Activated T-cell treated with anti-CD3 and anti-CD28 coated beads, Interleukin-2, amount 50 U/mL, for 72 hours (primary cell): ENCODE data around the gene CDKN1B. TPM values are rescaled to one million over a fixed set of nuclear protein-coding genes. Genes with fewer than 3 reads are reported as not detected.

Source experiments
- ATAC-seq, 2 donors: fragments of 150-1000 bp; cut with Tn5 transposase; replicated peaks in 1 of 2; 2 replicates each; pipeline ENCODE4 v1.10.0; 2021; ENCODE audit warnings: moderate library complexity in 2 of 2, mild to moderate bottlenecking in 1 of 2
- DNase-seq, 2 donors: peaks; one replicate each; pipeline ENCODE4 v3.0.0; 2021 to 2022; ENCODE audit warnings: mixed read lengths in 1 of 2
- H3K27ac Mint-ChIP-seq: one replicate; pipeline ENCODE4 v1.8.0; 2022; ENCODE audit warnings: mild to moderate bottlenecking, moderate library complexity, mixed read lengths
- H3K27me3 Mint-ChIP-seq: one replicate; pipeline ENCODE4 v1.8.0; 2022; ENCODE audit warnings: low read depth, mixed read lengths
- H3K36me3 Mint-ChIP-seq, 2 donors: one replicate each; pipeline ENCODE4 v1.8.0; 2022; ENCODE audit warnings: mixed read lengths in 2 of 2, mild to moderate bottlenecking in 1 of 2; ENCODE audit not compliant: insufficient read depth in 2 of 2
- H3K4me1 Mint-ChIP-seq: one replicate; pipeline ENCODE4 v1.8.0; 2022; ENCODE audit warnings: low read depth, mixed read lengths
- H3K4me3 Mint-ChIP-seq, 2 donors: one replicate each; pipeline ENCODE4 v1.8.0; 2022; ENCODE audit warnings: mild to moderate bottlenecking in 2 of 2, mixed read lengths in 2 of 2, moderate library complexity in 2 of 2
- H3K9me3 Mint-ChIP-seq, 2 donors: one replicate each; pipeline ENCODE4 v1.8.0; 2022; ENCODE audit warnings: mixed read lengths in 2 of 2
- total RNA-seq, 2 donors: library from RNA; stranded (reverse); gene quantifications; one replicate each; pipeline ENCODE4 v1.2.3, GENCODE V29; 2022

The CDKN1B gene
- total RNA-seq, 2 donors from 2014 or later: 54.2 to 67.2 TPM

GRCh38 chr12:12714276-12715021, 2.7 kb upstream of the CDKN1B start:
- peaks cover 25 to 27% of the 10 kb centered on the region in 2 donors for H3K36me3 Mint-ChIP-seq
- ATAC-seq: peak; percentile 24 to 30
- H3K4me1 Mint-ChIP-seq: peaks cover 47% of the 10 kb centered on the region

DNA sequence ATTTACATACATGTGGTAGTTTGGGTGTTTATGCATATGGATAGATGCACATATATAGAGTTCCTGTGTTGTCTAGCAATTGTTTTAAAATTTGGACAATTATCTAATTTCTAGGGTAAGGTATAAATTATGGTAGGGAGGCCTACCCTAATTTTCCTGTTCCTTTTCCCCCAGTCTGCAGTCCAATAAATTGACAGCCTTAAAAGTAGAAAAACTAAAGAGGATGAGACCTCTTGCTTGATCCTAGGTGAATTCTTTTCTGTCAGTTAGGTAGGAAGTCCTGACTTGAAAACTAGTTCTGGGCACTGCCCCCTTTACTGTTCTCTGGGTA, 2.1 kb upstream of the CDKN1B start:
- ATAC-seq (peak; percentile 12 to 16), DNase-seq (no peak)
- Mint-ChIP-seq H3K4me3 (peak overlapping the region; percentile 95 to 98), H3K4me1 (peaks cover 51% of the 10 kb centered on the region), H3K9me3 (no peaks in the 10 kb centered on the region), H3K27me3 (no peaks in the 10 kb centered on the region), H3K36me3 (peaks cover 28 to 32% of the 10 kb centered on the region in 2 donors), H3K27ac (peak overlapping the region; percentile 93)

More at GRCh38 chr12:12714276-12715021, 2.7 kb upstream of the CDKN1B start:
- Mint-ChIP-seq H3K27me3 (no peaks in the 10 kb centered on the region), H3K27ac (peak overlapping the region; percentile 93), H3K4me3 (peak overlapping the region; percentile 95 to 98), H3K9me3 (no peaks in the 10 kb centered on the region)
- DNase-seq: peak; percentile 55 to 57

DNA sequence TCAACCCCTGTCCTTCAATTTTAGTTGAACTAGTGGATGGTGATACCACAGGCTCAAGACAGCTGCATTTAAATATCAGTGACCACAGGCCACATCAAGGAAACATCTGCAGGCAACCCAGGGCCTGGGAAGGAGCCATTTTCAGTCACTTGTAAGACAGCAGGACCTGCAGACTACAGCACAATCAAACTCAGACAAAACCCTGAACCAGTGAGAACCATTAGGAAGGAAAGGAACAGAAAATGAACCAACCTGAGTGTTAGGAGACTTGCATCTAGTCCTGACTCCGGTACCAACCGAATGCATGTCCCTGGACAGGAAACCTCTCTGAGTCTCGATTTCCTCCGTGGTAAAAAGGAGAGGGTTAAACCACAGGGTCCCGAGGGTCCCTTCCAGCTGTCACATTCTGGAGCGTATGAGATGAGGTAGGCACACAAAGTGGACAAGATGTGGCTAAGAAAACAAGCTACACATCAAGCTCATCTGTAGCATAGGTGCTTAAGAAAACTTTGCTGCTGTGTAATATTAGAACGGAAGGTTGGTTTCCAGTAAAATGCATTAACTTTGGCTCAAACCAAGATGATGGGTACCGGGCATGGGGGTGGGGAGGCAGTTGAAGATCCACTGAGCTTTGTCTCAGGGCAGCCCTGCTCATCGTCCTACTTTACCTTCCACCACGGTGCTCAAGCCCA, 1.6 kb upstream of the CDKN1B start:
- peak; percentile 22 to 25 for ATAC-seq

DNA sequence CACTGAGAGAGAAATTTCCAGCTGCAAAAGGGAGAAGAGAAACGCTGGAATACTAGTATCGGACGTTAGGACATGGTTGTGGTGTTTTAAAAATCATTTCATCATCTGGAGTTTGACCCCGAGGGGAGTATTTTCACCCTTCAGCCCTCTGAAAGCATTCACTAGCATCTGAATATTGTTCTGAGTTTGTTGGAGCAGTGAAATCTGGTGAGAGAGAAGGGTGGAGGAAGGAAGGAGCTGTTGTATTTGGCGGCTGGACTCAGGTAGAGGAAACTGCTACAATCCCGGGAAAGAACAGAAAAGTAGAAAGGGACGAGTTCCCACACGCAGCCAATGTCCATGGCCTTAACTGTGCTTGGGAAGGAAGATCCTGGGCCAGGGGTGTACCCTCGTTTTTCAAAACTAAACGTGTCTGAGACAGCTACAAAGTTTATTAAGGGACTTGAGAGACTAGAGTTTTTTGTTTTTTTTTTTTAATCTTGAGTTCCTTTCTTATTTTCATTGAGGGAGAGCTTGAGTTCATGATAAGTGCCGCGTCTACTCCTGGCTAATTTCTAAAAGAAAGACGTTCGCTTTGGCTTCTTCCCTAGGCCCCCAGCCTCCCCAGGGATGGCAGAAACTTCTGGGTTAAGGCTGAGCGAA, 896 bp upstream of the CDKN1B start:
- ATAC-seq: no peak
- peaks cover 36 to 41% of the 10 kb centered on the region in 2 donors for H3K36me3 Mint-ChIP-seq
- peak overlapping the region; percentile 95 to 98 for H3K4me3 Mint-ChIP-seq
- peaks cover 63% of the 10 kb centered on the region for H3K4me1 Mint-ChIP-seq
- peak overlapping the region; percentile 93 for H3K27ac Mint-ChIP-seq
- H3K9me3 Mint-ChIP-seq: no peaks in the 10 kb centered on the region
- no peaks in the 10 kb centered on the region for H3K27me3 Mint-ChIP-seq
- no peak for DNase-seq

More for the DNA sequence above, 1.6 kb upstream of the CDKN1B start:
- Mint-ChIP-seq H3K36me3 (peaks cover 30 to 36% of the 10 kb centered on the region in 2 donors), H3K4me3 (peak overlapping the region; percentile 95 to 98), H3K27ac (peak overlapping the region; percentile 93), H3K4me1 (peaks cover 56% of the 10 kb centered on the region), H3K9me3 (no peaks in the 10 kb centered on the region), H3K27me3 (no peaks in the 10 kb centered on the region)
- DNase-seq: peak; percentile 70 to 73

- H3K9me3 Mint-ChIP-seq: no peaks in the 10 kb centered on the region
- H3K27ac Mint-ChIP-seq: peak overlapping the region; percentile 99
- H3K4me1 Mint-ChIP-seq: peaks cover 65% of the 10 kb centered on the region
- H3K27me3 Mint-ChIP-seq: no peaks in the 10 kb centered on the region
- ATAC-seq (peak in 1 of 2 donors; percentile 21), DNase-seq (peak in 1 of 2 donors; percentile 43)
- peaks cover 37 to 48% of the 10 kb centered on the region in 2 donors for H3K36me3 Mint-ChIP-seq
- H3K4me3 Mint-ChIP-seq: peak overlapping the region; percentile 98 to 99
Observed at GRCh38 chr12:12717586-12718380, 615 bp downstream of the CDKN1B start.

DNA sequence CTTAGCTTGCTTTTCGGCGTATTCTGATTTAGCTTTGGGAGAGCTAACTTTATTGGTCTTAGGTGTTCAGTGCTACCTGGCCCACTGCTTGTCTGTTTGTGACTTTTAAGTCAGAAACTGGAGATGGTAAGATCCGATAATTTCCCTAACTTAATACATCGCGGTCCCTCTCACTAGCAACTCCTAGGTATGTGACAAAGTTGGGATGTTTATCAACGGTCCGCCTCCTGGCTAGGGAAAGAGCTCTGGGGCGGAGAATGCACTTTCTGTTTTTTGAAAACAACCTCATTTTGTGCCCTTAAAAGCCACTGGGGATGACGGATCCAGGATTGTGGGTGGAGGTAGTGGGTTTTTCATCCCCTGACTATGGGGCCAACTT, 1.2 kb downstream of the CDKN1B start:
- peak in 1 of 2 donors; percentile 24 for DNase-seq
- Mint-ChIP-seq H3K4me1 (peaks cover 59% of the 10 kb centered on the region), H3K27me3 (no peaks in the 10 kb centered on the region), H3K4me3 (peak overlapping the region; percentile 98 to 99), H3K9me3 (no peaks in the 10 kb centered on the region), H3K27ac (peak overlapping the region; percentile 99), H3K36me3 (peaks cover 37 to 50% of the 10 kb centered on the region in 2 donors)
- no peak for ATAC-seq

DNA sequence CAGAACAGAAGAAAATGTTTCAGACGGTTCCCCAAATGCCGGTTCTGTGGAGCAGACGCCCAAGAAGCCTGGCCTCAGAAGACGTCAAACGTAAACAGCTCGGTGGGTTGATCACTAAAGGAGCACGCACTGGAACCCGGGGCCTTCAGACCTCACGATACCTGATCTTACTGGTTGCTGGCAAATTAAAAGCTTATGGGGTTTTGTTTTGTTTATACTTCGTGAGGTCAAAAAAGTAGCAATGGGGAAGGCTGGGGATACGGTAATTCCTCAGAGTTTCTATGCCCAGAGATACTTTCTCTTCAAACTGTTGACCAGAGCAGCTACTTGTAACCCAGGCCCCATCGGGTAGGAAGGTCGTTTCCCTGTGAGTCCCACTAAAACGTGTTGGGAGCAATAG, 1.7 kb downstream of the CDKN1B start:
- peak overlapping the region; percentile 99 for H3K27ac Mint-ChIP-seq
- H3K4me1 Mint-ChIP-seq: peaks cover 54% of the 10 kb centered on the region
- peak; percentile 26 to 31 for DNase-seq
- ATAC-seq: no peak
- H3K27me3 Mint-ChIP-seq: no peaks in the 10 kb centered on the region
- peak overlapping the region; percentile 98 to 99 for H3K4me3 Mint-ChIP-seq
- no peaks in the 10 kb centered on the region for H3K9me3 Mint-ChIP-seq
- H3K36me3 Mint-ChIP-seq: peaks cover 40 to 50% of the 10 kb centered on the region in 2 donors

DNA sequence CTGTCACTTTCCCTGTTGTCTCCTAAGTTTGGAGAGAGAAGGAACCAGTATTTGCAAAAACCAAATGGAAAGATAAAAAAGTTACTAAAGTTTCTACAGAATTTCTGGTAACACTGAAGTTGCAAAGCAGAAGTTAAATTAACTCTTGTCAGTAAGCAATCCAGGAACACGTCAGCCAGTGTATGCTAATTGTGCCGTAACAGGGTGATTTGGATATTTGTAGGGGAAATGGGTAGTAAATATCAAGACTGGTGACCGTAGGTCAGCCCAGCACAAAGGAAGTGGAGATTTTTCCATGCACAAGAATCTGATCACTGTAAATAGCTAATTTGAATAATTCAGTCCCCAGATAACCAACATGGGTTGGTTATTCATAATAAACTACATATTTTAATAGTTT, 2.3 kb downstream of the CDKN1B start:
- peaks cover 41 to 48% of the 10 kb centered on the region in 2 donors for H3K36me3 Mint-ChIP-seq
- DNase-seq (no peak), ATAC-seq (no peak)
- peaks cover 47% of the 10 kb centered on the region for H3K4me1 Mint-ChIP-seq
- peak overlapping the region; percentile 99 for H3K27ac Mint-ChIP-seq
- H3K9me3 Mint-ChIP-seq: no peaks in the 10 kb centered on the region
- no peaks in the 10 kb centered on the region for H3K27me3 Mint-ChIP-seq
- H3K4me3 Mint-ChIP-seq: peak overlapping the region; percentile 98 to 99

DNA sequence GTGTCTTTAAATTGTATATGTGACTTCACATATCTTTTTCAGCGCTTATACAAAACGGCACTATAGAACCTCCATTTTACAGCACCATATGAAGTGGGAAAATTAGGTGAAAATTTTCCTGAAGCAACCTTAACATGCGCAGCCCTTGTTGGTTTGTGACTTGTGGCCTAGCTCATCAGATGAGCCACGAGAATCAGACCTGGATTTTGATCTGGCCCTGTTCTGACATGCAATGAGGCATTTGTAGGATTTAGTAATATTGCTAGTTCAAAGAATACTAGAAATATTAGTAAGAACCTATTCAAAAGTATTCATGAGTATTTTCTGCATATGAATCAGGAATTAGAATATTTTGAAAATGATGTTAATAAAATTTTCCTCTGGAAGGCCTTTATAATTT, 2.9 kb downstream of the CDKN1B start:
- DNase-seq: no peak
- peaks cover 42% of the 10 kb centered on the region for H3K4me1 Mint-ChIP-seq

DNA sequence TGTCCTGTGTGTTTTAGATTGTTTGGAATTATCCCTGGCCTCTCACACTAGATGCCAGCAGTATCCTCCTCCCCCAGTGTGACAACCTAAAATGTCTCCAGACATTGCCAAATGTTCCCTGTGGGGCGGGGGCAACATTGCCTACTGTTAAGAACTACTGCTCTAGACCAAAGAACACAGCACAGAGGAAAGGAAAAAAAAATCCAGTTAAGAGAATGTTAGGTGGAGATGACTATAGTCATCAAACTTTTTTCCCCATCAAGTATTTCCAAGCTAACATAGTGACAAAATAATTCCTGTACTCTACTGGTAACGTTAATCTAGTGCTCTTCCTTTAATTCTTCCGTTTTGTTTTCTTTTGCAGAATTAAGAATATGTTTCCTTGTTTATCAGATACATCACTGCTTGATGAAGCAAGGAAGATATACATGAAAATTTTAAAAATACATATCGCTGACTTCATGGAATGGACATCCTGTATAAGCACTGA, 3.5 kb downstream of the CDKN1B start:
- Mint-ChIP-seq H3K27me3 (no peaks in the 10 kb centered on the region), H3K27ac (peak overlapping the region; percentile 99), H3K9me3 (no peaks in the 10 kb centered on the region), H3K36me3 (peaks cover 45 to 51% of the 10 kb centered on the region in 2 donors), H3K4me3 (peak overlapping the region; percentile 98 to 99), H3K4me1 (peaks cover 35% of the 10 kb centered on the region)
- DNase-seq: no peak
- ATAC-seq: no peak

More for the DNA sequence above, 2.9 kb downstream of the CDKN1B start:
- Mint-ChIP-seq H3K4me3 (peak overlapping the region; percentile 98 to 99), H3K36me3 (peaks cover 42 to 48% of the 10 kb centered on the region in 2 donors), H3K27ac (peak overlapping the region; percentile 99), H3K9me3 (no peaks in the 10 kb centered on the region), H3K27me3 (no peaks in the 10 kb centered on the region)
- no peak for ATAC-seq

DNA sequence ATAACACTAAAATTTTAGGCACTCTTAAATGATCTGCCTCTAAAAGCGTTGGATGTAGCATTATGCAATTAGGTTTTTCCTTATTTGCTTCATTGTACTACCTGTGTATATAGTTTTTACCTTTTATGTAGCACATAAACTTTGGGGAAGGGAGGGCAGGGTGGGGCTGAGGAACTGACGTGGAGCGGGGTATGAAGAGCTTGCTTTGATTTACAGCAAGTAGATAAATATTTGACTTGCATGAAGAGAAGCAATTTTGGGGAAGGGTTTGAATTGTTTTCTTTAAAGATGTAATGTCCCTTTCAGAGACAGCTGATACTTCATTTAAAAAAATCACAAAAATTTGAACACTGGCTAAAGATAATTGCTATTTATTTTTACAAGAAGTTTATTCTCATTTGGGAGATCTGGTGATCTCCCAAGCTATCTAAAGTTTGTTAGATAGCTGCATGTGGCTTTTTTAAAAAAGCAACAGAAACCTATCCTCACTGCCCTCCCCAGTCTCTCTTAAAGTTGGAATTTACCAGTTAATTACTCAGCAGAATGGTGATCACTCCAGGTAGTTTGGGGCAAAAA, 4.1 kb downstream of the CDKN1B start:
- peak overlapping the region; percentile 98 to 99 for H3K4me3 Mint-ChIP-seq
- peaks cover 42 to 54% of the 10 kb centered on the region in 2 donors for H3K36me3 Mint-ChIP-seq
- peaks cover 30% of the 10 kb centered on the region for H3K4me1 Mint-ChIP-seq
- no peak for DNase-seq
- H3K27me3 Mint-ChIP-seq: no peaks in the 10 kb centered on the region
- H3K27ac Mint-ChIP-seq: peak overlapping the region; percentile 99
- no peak for ATAC-seq
- H3K9me3 Mint-ChIP-seq: no peaks in the 10 kb centered on the region

- no peaks in the 10 kb centered on the region for H3K9me3 Mint-ChIP-seq
- peak overlapping the region; percentile 98 to 99 for H3K4me3 Mint-ChIP-seq
- peak overlapping the region; percentile 99 for H3K27ac Mint-ChIP-seq
- H3K27me3 Mint-ChIP-seq: no peaks in the 10 kb centered on the region
- no peak for DNase-seq
- peaks cover 47 to 57% of the 10 kb centered on the region in 2 donors for H3K36me3 Mint-ChIP-seq
- H3K4me1 Mint-ChIP-seq: peaks cover 30% of the 10 kb centered on the region
- ATAC-seq: no peak
Observed at GRCh38 chr12:12721814-12722434, 4.8 kb downstream of the CDKN1B start.
